ENCODE data around the gene C2CD4D. TPM values are rescaled to one million over a fixed set of nuclear protein-coding genes. Genes with fewer than 3 reads are reported as not detected.
A peak's percentile ranks its signal among the peaks of the same experiment; 100 is the strongest.

The C2CD4D gene
- total and polyA plus RNA-seq, 12 donors = 0.04 TPM; not detected in 11

DNA sequence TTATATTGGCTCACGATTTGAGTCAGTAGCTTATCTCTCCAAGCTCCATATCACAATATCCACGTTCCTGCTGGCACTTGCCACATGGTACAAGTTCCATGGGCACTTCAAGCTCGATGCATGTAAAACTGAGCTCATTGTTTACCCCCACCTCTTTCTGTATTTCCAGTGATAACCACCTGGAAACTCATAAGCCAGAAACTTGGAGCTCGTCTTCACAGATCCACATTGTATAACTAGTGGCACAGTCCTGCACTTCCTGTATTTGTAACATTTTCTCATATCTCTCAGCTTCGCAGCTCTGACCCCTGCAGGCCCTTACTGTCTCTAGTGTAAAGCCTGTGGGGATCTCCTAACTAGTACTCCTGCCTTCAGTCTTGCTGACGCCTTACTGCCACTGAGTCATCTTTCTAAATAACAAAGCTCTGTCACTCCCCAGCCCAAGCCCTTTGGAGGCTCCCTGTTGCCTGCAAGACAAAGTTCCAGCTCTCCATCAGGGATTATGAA is 6.5 kb upstream of the C2CD4D start:
- 37 to 43% methylated on average over 6 of the region's 6 CpGs for WGBS, 2 donors
- H3K4me3 ChIP-seq = no peak overlapping the region
- intact Hi-C loops (cut with DNase I) = no loop called here
- ATAC-seq (peak in 1 of 8 donors; percentile 22), DNase-seq (no peak)
- H3K4me1 ChIP-seq = peaks cover 0 to 16% (median 4%) of the 10 kb centered on the region in 9 donors
- peaks cover 0 to 38% (median 7%) of the 10 kb centered on the region in 7 donors for H3K27me3 ChIP-seq
- H3K9me3 ChIP-seq = no peaks in the 10 kb centered on the region
- no peak overlapping the region for H3K27ac ChIP-seq
- no peaks in the 10 kb centered on the region for H3K36me3 ChIP-seq
- TF ChIP-seq, protein P1, sequence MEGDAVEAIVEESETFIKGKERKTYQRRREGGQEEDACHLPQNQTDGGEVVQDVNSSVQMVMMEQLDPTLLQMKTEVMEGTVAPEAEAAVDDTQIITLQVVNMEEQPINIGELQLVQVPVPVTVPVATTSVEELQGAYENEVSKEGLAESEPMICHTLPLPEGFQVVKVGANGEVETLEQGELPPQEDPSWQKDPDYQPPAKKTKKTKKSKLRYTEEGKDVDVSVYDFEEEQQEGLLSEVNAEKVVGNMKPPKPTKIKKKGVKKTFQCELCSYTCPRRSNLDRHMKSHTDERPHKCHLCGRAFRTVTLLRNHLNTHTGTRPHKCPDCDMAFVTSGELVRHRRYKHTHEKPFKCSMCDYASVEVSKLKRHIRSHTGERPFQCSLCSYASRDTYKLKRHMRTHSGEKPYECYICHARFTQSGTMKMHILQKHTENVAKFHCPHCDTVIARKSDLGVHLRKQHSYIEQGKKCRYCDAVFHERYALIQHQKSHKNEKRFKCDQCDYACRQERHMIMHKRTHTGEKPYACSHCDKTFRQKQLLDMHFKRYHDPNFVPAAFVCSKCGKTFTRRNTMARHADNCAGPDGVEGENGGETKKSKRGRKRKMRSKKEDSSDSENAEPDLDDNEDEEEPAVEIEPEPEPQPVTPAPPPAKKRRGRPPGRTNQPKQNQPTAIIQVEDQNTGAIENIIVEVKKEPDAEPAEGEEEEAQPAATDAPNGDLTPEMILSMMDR (IDR thresholded peaks at IDR 0.05) = no peak

DNA sequence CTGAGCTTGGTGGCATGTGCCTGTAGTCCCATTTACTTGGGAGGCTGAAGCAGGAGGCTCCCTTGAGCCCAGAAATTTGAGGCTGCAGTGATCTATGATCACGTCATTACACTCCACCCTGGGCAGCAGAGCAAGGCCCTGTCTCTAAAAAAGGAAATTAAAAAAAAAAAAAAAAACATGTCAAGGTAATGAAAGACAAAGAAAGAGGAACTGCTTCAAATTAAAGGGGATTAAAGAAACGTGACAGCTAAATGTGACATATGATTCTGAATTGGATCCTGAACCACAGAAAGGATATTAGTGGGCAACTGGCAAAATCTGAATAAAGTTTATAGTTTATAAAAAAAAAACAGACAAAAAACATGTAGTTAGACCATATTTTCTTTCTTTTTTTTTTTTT is 3.8 kb upstream of the C2CD4D start:
- intact Hi-C loops (cut with DNase I) = no loop called here
- TF ChIP-seq, protein P1 (IDR thresholded peaks at IDR 0.05) = no peak
- WGBS, 2 donors = 66 to 83% methylated on average over 2 of the region's 2 CpGs
- H3K9me3 ChIP-seq = no peaks in the 10 kb centered on the region
- peaks cover 8 to 48% (median 30%) of the 10 kb centered on the region in 7 donors for H3K27me3 ChIP-seq
- H3K27ac ChIP-seq = no peak overlapping the region
- no peak overlapping the region for H3K4me3 ChIP-seq
- peaks cover 4 to 28% (median 16%) of the 10 kb centered on the region in 9 donors for H3K4me1 ChIP-seq
- no peaks in the 10 kb centered on the region for H3K36me3 ChIP-seq
- no peak for DNase-seq
- ATAC-seq = no peak

DNA sequence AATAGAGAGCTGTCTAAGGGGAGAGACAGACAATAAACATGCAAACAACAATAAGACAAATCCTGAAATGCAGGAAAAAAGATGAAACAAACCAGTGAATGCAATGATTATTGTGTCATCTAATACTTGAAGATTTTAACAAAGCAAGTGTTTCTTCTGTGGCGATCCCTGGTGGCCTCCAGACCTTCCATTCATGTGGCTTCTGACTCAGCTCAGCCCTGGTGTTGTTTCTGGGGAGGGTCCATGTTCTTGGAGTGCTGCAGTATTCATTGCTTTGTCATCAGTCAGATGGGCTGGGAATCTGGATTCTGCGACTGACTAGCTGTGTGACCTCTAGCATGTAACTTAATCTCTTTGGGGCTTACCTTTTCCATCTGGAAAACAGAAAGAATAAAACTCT is 1.5 kb upstream of the C2CD4D start:
- TF ChIP-seq, protein P1 (IDR thresholded peaks at IDR 0.05) = no peak
- no peak for ATAC-seq
- 87 to 97% methylated on average over 2 of the region's 2 CpGs for WGBS, 2 donors
- intact Hi-C loops (cut with DNase I) = no loop called here
- Histone ChIP-seq H3K36me3 (no peaks in the 10 kb centered on the region), H3K27me3 (peaks cover 13 to 67% (median 44%) of the 10 kb centered on the region in 7 donors), H3K27ac (no peak overlapping the region), H3K9me3 (no peaks in the 10 kb centered on the region), H3K4me1 (peaks cover 6 to 29% (median 21%) of the 10 kb centered on the region in 9 donors), H3K4me3 (no peak overlapping the region)
- DNase-seq = no peak

DNA sequence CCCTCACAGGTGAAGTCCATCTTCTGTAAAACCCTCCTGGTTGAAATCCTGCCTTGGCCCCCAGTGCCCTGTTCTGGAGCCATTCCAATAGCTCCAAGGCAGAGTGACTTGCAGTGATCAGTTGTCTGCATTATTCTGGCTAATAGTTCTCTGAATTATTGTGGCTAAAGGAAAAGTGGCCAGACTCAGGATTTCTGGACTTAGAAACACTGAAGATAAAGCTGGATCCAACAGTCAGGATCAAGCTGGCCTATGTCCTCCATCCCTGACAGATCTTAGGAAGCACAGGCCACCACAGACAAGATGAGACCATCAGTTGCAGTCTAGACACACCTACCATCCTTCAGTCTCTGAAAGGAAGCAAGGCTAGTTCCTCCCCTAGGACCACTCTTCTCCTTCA is 801 bp upstream of the C2CD4D start:
- Histone ChIP-seq H3K4me3 (peak overlapping the region in 3 of 10 donors; percentile 47 to 50 (median 49)), H3K36me3 (no peaks in the 10 kb centered on the region), H3K9me3 (no peaks in the 10 kb centered on the region), H3K27me3 (peaks cover 13 to 69% (median 44%) of the 10 kb centered on the region in 7 donors), H3K27ac (peak overlapping the region in 1 of 10 donors; percentile 56), H3K4me1 (peaks cover 6 to 29% (median 21%) of the 10 kb centered on the region in 9 donors)
- TF ChIP-seq, protein P1 (IDR thresholded peaks at IDR 0.05) = no peak
- ATAC-seq = no peak
- intact Hi-C loops (cut with DNase I) = no loop called here
- DNase-seq = no peak
